ENCODE data around the gene CDK11A.

GRCh38 chr1:1748686-1749321 lies 24.6 kb upstream of the CDK11A start:
- TF ChIP-seq EP300 (IDR thresholded peaks at IDR 0.05), result no peak
- no peak for TF ChIP-seq CTCF (IDR thresholded peaks at IDR 0.05)
- no peak for TF ChIP-seq POLR2A (IDR thresholded peaks at IDR 0.05; ENCODE audit: low read depth)
- no peak for TF ChIP-seq POLR2AphosphoS5 (IDR thresholded peaks at IDR 0.05)

All from esophagus muscularis mucosa (tissue), 4 donors.